ENCODE results near the gene HOXA3. TPM values are rescaled to one million over a fixed set of nuclear protein-coding genes. Genes with fewer than 3 reads are reported as not detected.

The HOXA3 gene
- total and polyA plus RNA-seq, 10 of the 15 experiments (the other 5 are each of a cell fraction or from before 2014, with no cell fraction given), result 0.05 TPM; not detected in 9

GRCh38 chr7:27148756-27149641 is 3.4 kb downstream of the HOXA3 start:
- intact Hi-C loops (cut with micrococcal nuclease; ENCODE audit: unreplicated experiment), result no loop called here

GRCh38 chr7:27148031-27148755 is 4.2 kb downstream of the HOXA3 start:
- intact Hi-C loops (cut with micrococcal nuclease; ENCODE audit: unreplicated experiment) (no loop called here), in situ Hi-C loops (cut with MboI) (no loop called here)
- no peak overlapping the region for H2AFZ ChIP-seq (ENCODE audit: control insufficient read depth, low read depth, low read length)
- H3K27me3 ChIP-seq (replicated peaks in 1 of 2; ENCODE audit: control insufficient read depth in 2 of 2, insufficient read depth in 2 of 2, low read length in 1 of 2), result peaks cover 13 to 41% of the 10 kb centered on the region in 2 experiments
- H3K27ac ChIP-seq (ENCODE audit: control insufficient read depth, insufficient read depth), result no peak overlapping the region
- H4K20me1 ChIP-seq (ENCODE audit: control insufficient read depth, insufficient read depth), result no peaks in the 10 kb centered on the region
- ATAC-seq, result no peak
- SMC1A ChIA-PET (ENCODE audit: uncharacterized antibody, unreplicated experiment), result interaction anchor here (1.3 to 1.8 kb wide), 2 partner anchors 11 to 466 kb away, joined by 3 to 4 read pairs; no protein-coding TSS in a partner anchor
- CTCF ChIA-PET, result interaction anchor here (1.0 to 5.5 kb wide), 5 partner anchors 14 to 461 kb away, joined by 3 to 38 read pairs (median 21); partner anchors contain the start of gene HOXA1
- WGBS (ENCODE audit: insufficient coverage, insufficient replicate concordance, low lambda C conversion rate, missing lambda C conversion rate), result 5% methylated on average over 24 of the region's 28 CpGs
- no peaks in the 10 kb centered on the region for H3K36me3 ChIP-seq (ENCODE audit: control insufficient read depth in 2 of 2, insufficient read depth in 2 of 2, low read length in 1 of 2)
- no TSS peak for BruUV-seq (replicated peaks)
- H3K9me3 ChIP-seq (replicated peaks; ENCODE audit: control insufficient read depth, insufficient read depth, low read length), result no peaks in the 10 kb centered on the region; the same call in 2 of the 3 replicates
- H3K79me2 ChIP-seq (ENCODE audit: control insufficient read depth, insufficient read depth, low read length), result no peaks in the 10 kb centered on the region
- H3K4me1 ChIP-seq (ENCODE audit: control insufficient read depth, insufficient read depth, low read length), result no peaks in the 10 kb centered on the region; the same call in 1 of the 2 replicates
- no peak overlapping the region for H3K9ac ChIP-seq (ENCODE audit: control insufficient read depth, insufficient read depth, low read length)
- POLR2A ChIA-PET, result no interaction called here
- RAD21 ChIA-PET (ENCODE audit: unreplicated experiment), result interaction anchor here (2.3 kb wide), 1 partner anchor 14 kb away, joined by 7 read pairs; no protein-coding TSS in a partner anchor
- no peak for FAIRE-seq
- H3K4me2 ChIP-seq (ENCODE audit: control insufficient read depth, insufficient read depth), result no peak overlapping the region
- H3K4me3 ChIP-seq, result no peak overlapping the region
- DNase-seq (ENCODE audit: low read depth, low spot score), result no peak
- peak; percentile 17 for TF ChIP-seq SUZ12 (IDR thresholded peaks at IDR 0.05; ENCODE audit: unreplicated experiment)
- TF ChIP-seq STAT3 (IDR thresholded peaks at IDR 0.05; ENCODE audit: low read depth, low read length), result no peak

More at GRCh38 chr7:27148756-27149641, 3.4 kb downstream of the HOXA3 start:
- in situ Hi-C loops (cut with MboI), result no loop called here
- Histone ChIP-seq H3K27ac (ENCODE audit: control insufficient read depth, insufficient read depth) (no peak overlapping the region), H4K20me1 (ENCODE audit: control insufficient read depth, insufficient read depth) (no peaks in the 10 kb centered on the region), H3K79me2 (ENCODE audit: control insufficient read depth, insufficient read depth, low read length) (no peaks in the 10 kb centered on the region), H3K4me1 (ENCODE audit: control insufficient read depth, insufficient read depth, low read length) (no peaks in the 10 kb centered on the region; the same call in 1 of the 2 replicates), H3K9me3 (replicated peaks; ENCODE audit: control insufficient read depth, insufficient read depth, low read length) (no peaks in the 10 kb centered on the region; the same call in 2 of the 3 replicates), H3K4me3 (no peak overlapping the region), H2AFZ (ENCODE audit: control insufficient read depth, low read depth, low read length) (no peak overlapping the region), H3K4me2 (ENCODE audit: control insufficient read depth, insufficient read depth) (no peak overlapping the region), H3K27me3 (replicated peaks in 1 of 2; ENCODE audit: control insufficient read depth in 2 of 2, insufficient read depth in 2 of 2, low read length in 1 of 2) (peaks cover 13 to 49% of the 10 kb centered on the region in 2 experiments), H3K36me3 (ENCODE audit: control insufficient read depth in 2 of 2, insufficient read depth in 2 of 2, low read length in 1 of 2) (no peaks in the 10 kb centered on the region), H3K9ac (ENCODE audit: control insufficient read depth, insufficient read depth, low read length) (no peak overlapping the region)
- TF ChIP-seq SUZ12 (IDR thresholded peaks at IDR 0.05; ENCODE audit: unreplicated experiment), result peak; percentile 23
- TF ChIP-seq TARDBP (IDR thresholded peaks at IDR 0.05; ENCODE audit: borderline replicate concordance), result no peak
- no TSS peak for BruUV-seq (replicated peaks)
- SMC1A ChIA-PET (ENCODE audit: uncharacterized antibody, unreplicated experiment), result interaction anchor here (1.1 to 3.2 kb wide), 11 partner anchors 8 to 467 kb away, joined by 3 to 17 read pairs (median 4); partner anchors contain the start of gene SKAP2
- POLR2A ChIA-PET, result interaction anchor here (0.5 kb wide), 1 partner anchor 85 kb away, joined by 3 read pairs; no protein-coding TSS in a partner anchor
- WGBS (ENCODE audit: insufficient coverage, insufficient replicate concordance, low lambda C conversion rate, missing lambda C conversion rate), result 38% methylated on average over 30 of the region's 30 CpGs
- DNase-seq (ENCODE audit: low read depth, low spot score) (no peak), ATAC-seq (no peak), FAIRE-seq (no peak)
- RAD21 ChIA-PET (ENCODE audit: unreplicated experiment), result interaction anchor here (0.6 to 2.8 kb wide), 6 partner anchors 12 to 462 kb away, joined by 3 to 10 read pairs (median 8); no protein-coding TSS in a partner anchor
- CTCF ChIA-PET, result interaction anchor here (0.6 to 5.5 kb wide), 12 partner anchors 10 to 779 kb away, joined by 3 to 38 read pairs (median 4); partner anchors contain the start of gene HOXA1

Measured in GM12878 (cell line).